Stimulated activated naive CD4-positive, alpha-beta T cell treated with Interleukin-2 at 50 U/mL for 16 hours (primary cell): Measurements from ENCODE around the gene RAD9B.
"Not testable (repeated sequence)": the region's sequence is repeated elsewhere in the genome, so short reads cannot be mapped to it uniquely, and the experiment has no call there.

ENCODE experiments used
- DNase-seq: peaks from one replicate; lab custom pipeline; 2025; lab: John Stamatoyannopoulos, UW

The RAD9B gene

DNA sequence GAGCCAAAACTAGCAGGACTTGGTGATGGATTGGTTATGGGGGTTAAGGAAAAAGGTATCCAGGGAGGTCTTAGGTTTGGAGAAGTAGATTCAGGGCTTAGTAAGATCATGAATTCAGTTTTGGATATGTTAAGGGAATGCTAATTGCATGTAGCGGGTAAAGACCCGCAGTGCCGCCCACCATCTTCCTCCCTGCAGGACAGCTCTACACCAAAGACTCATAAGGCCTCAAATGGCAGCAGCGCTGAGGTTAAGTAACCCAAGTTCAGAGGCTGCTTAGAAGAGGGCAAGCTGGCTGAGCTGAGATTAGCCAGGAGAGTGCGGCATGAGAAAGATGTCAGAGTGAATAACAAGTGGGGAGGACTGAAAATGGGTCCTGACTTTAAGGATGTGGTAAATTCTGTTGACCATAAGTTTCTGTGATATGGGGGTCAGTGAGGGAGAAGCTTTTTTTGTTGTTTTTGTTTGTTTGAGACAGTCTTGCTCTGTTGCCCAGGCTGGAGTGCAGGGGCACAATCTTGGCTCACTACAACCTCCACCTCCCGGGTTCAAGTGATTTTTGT lies 26.2 kb downstream of the RAD9B start:
- DNase-seq = no peak

DNA sequence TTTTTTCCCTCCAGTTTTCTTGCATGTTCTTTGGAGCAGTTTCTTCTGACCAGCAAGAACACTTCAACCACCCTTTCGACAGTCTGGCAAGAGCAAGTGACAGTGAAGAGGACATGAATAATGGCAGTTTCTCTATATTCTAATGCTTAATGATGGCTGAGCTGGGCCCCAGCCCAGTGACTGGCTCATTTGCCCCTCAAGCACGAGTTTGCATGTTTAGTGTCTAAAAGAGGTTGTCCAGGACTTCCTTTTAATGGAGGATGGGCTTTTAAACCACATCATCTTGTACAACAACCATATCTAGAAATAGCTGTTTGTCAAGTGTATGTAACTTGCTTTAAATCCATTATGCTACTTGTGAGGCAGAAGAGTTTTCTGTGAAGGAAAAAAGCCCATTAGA lies 28.4 kb downstream of the RAD9B start:
- DNase-seq = no peak

DNA sequence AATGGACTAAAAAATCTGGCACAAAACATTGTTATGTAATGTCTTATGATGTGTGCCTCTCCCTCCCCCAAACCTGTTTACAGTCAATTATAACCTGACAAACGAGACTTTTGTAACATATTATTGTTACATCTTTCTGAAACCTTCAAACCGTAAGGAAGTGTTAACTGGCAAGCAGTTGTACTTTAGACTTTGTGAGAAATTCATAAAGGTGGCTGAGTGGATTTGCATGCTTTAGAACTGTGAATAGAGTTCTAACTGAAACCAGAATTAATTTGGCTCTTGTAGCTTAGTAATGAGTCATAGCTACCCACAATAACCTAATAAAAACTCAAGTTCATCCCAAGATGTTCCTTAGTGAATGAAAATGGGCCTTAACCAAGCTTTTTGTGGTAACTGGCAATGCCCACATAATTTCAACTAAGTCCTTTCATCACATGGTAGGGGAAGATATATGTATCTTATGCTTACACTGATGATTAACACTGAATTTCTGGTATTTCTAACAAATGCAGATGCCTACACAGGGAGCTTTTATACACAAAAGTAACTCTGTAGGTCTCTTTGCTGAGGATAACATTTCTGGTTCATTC lies 29.7 kb downstream of the RAD9B start:
- no peak for DNase-seq

DNA sequence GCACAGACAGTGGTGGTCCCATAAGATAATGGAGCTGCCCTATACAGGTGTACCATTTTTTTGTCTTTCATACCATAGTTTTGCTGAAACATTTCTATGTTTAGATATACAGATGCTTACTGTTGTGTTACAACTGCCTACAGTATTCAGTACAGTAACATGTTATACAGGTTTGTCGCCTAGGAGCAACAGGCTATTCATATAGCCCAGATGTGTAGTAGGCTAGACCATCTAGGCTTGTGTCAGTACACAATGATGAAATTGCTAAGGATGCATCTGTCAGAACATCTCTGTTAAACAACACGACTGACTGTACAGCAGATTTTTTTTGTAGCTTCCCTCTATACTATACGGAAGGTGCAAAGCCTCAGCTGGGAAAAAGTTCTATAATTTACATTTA lies 30.5 kb downstream of the RAD9B start:
- DNase-seq = no peak

DNA sequence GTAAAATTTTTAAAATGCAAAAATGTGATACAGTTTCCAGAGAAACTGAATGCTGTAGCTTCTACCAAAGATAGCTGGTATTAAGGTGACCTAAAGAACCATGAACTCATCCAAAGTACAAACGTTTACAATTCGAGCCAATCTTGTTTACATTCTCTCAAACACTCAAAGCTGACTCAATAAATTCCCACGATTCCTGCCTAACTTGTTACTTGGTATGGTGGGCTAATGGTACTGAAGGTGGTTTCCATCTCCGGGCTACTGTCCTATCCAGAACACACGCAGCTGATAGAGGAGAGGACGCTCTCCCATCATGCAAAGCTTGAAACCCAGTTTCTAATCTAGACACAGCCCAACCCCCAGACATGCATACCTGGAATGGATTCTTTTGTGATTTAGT lies 31.5 kb downstream of the RAD9B start:
- DNase-seq = no peak

DNA sequence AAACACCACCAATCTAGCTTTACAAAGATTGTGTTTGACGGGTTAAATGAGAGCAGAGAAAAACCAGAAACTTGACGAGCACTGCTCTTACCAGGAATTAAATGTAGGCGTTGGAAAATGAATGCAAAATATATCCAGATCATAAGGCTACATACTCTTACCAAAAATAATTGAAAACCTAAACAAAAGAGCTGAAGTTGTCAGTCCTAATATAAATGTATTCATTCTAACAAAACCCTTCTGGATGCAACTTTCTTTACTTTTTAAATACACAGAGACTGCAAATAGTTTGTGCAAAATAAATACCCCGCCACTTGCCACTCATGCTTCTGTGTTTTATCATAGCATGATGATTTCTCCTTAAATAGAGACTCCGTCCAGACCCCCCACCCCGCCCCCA lies 32.7 kb downstream of the RAD9B start:
- no peak for DNase-seq

DNA sequence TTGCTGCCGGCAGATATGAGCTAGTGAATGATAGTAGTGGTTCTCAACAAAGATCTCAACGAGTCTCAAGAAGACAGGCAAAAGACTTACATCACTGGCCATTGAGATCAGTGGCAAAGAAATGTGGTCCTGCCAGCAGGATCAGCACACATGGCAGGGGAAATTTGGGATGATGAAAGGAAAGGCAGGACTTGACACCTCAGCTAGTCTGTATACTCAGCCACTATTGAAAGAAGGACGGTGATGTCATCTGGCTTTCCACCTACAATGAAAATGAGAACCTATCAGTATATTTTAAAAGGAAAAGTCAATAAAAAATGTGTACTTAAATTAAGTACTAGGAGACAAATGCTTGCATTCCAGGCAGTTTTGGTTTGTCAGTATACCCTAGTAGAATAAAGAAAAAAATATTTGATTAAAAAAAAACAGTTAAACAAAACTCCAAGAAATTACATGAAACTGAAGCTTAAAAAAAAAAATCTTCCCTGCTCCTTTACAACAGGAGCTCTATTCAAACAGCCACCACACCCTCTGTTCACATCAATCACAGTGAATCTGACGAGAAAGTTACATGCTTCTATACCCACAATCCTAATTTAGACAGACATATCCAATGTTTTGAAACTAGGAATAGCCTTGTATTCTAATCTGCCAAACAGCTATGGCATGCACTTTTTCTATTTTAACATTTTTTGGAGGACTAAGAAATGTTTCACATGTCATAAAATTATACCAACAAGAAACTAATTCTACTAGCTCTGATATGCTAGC lies 34.9 kb downstream of the RAD9B start:
- no peak for DNase-seq

DNA sequence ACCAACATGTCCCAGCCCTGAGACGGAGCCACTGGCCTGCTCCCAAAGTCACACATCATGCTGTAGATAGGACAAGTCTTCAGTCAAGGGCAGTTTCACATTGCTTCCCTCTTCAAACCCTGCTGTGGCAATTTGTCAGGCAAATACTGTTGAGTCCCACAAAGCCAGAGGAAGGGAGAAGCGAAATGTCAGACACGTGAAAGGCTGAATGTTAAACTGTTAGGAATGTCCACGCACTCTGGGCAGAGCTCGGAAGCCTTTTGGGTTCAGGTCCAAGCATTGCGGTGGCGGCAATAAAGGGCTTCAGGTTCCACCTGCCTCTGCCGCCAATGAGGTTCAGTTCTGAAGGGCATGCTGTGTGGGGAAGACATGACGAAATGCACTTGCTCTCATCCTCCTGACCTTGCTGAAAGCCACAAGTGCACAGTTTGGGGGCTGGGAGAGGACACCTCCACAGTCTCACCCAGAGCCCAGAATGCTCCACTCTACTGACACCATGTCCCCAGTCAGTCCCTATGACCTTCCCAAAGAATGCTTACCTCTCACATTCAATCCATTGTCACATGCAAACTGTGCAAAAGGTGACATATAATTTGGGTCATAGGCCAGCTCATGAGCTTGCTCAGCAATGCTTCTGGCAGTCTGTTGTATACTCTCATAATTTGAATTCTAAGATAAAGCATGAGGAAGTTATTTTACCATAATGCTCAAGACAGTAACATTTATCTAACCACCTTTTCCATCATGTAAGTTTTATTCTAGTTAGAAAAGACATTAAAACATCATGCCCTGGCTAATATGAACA lies 35.7 kb downstream of the RAD9B start:
- no peak for DNase-seq

DNA sequence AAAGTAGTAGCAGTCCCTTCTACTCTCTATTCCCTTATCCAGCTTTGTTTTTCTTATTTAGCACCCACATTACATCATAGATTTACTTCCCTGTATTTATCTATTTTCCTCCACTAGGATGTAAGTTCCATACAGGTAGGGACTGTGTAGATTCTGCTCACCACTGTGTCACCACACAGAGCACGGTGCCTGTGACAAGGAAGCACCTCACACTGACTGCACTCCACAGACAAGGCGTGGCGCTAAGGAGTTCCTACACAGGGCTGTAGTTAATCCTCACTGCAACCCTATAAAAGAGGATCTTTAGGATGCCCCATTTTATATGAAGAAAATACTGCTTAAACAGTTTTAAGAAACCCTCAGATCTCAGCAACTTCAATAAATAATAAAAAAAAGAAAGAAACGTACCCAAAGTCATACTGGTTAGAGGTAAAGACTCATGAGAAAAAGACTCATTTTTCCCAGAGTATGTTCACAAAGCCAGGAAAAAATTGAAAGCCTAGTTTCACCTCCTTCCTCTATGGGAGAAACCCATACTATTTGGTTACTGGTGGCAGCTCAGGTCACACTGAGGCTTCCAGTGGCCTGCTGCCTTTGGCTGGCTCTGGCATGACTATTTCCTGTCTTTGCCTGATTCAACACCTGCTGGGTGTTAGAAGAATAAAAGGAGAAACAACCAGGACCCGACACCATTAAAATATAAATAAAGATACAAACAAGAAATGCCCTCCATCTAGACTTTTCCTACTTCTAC lies 36.9 kb downstream of the RAD9B start:
- DNase-seq = no peak

DNA sequence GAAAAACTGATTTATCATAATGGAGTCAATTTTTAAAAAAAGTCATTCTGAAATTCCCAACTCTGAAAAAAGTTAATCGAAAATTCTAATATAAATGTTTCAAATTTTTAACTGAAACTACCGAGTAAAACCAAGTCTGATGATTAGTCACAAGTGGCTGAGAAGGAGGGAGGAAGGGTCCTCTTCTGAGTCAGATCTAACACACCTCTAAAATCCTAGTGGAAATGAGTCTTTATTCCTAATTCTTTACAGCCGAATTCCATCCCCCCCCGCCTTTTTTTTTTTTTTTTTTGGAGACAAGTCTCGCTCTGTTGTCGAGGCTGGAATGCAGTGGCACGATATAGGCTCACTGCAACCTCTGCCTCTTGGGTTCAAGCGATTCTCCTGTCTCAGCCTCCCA lies 37.9 kb downstream of the RAD9B start:
- DNase-seq = no peak

DNA sequence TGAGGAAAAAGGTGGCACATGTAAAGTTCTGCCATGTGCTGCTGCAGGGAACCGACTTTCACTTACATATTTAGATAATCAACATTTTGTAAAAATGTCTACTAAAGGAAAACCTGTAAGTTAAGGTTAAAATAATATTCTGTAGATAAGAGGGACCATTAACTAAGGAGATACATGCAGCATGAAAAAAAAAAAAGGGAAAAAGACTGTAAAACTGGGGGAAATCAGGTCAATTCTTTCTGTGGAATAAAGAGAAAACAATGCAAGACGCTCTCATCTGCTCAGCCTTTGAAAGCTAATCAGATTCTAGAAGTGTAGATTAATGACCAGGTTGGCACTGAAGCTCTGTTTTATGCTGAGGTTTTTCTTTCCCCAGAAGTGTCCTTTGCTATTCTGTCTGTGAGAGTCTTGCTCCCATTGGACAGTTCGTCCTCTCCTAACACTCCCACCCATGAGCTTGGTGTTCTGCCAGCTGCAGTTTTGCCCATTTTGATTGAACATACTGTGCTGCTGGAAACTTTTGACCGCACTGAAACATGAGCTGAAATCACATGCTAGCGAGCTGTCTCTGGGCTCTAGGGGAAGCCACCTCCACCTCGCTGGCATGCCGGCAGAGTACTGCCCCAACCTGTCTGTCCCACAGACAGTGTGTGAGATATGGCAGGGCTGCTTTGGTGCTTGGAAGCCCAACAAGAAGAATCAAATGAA lies 41.3 kb downstream of the RAD9B start:
- DNase-seq = no peak

DNA sequence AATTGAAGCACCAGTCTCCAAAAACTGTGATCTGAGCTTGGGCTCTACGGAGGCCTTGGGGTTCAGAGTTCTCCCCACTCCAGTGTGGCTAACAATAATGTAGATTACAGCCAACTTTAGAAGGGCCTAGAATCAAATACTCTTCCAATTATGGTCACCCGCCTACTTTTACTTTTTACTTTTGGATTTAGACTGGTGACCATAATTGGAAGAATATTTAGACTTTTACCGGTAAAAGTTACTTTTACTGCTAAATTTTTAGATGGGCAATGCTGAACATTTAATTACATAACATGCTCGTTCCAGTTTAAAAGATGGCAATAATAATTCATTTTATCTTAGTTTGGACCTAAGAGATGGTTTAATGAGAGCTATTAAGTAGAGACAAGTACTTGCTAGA lies 41.8 kb downstream of the RAD9B start:
- DNase-seq = no peak

DNA sequence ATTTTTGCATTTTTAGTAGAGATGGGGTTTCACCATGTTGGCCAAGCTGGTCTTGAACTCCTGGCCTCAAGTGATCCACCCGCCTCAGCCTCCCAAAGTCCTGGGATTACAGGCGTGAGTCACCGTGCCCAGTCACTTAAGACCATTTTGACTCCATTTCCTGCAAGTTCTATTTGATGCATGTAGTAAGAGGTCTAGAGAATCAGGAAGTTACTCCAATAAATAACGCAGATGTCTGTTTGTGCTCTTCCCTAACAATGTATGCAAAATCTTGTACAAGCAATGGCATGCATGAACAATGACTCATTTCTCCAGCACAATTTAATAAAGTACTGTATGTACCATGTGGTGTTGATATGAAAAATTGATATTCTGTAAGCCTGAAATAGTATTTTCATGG lies 43.1 kb downstream of the RAD9B start:
- DNase-seq = not testable (repeated sequence)

DNA sequence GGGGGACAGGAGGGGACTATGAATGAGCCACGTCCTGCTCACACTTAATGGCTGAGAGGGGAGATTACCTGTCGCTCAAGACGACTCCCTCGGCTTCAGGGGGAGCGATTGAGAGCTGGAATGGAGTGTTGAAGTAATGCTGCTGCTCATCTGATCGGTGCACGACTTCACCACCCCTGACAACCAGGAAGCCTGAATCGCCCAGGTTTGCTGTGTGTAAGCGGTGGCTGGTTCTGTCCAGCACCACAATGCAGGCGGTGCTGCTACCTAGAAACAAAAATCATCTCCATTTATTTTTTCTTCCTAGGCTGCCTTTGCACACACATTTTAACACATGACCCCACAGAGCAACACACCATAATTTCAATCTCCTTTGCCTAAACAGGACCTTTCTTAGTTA lies 43.7 kb downstream of the RAD9B start:
- DNase-seq = no peak

DNA sequence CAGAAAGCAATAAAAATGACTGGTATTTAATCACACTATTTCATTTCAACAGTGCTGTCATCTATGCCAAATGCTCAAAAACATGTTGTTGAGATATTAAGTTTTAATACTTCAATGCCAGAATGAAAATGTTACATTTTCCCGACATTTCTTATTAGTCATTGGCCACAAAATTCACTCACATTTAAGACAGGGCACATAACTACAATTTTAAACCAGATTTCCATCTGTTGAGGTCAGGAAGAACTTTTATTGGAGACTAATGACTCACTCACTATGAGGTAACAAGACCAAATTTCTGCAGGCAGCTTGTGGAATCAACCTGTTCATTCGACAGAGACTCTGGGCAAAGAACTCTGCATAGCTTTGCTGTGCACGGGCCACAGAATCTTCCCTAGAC lies 44.2 kb downstream of the RAD9B start:
- no peak for DNase-seq

DNA sequence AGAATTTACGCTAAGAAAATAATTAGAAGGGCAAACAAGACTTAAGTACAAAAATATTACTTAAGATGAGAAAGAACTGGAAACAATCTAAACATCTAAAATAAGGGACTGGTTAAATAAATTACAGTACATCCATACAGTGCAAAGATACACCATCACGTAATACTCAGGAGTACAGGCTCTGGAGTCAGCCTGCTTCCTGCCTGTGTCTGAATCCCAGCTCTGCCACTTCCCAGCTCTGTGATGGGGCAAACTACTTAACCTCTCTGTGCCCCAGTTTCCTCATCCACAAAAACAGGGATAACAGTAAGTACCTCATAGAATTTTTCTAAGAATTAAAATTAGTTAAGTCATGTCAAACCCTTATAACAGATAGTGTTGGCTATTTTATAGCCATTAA lies 45.0 kb downstream of the RAD9B start:
- DNase-seq = no peak

DNA sequence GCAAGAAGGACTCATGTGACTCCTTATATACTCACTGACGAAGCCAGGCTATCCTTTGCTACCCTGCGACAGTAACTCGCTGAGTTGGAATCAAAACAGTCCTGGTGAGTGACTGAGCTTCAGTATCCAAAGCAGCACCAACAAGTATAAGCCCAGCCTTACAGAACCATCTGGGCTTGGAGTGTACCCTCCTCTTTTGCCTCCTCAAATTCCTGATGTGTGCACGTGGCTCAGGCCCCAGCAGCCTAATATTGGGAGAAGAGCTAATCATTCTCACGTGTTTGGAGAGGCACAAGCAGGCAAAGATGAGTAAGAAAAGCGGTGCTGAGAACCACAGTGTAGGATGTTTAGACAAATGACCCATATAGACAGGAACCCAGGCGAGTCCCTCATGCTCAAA lies 46.5 kb downstream of the RAD9B start:
- DNase-seq = no peak

DNA sequence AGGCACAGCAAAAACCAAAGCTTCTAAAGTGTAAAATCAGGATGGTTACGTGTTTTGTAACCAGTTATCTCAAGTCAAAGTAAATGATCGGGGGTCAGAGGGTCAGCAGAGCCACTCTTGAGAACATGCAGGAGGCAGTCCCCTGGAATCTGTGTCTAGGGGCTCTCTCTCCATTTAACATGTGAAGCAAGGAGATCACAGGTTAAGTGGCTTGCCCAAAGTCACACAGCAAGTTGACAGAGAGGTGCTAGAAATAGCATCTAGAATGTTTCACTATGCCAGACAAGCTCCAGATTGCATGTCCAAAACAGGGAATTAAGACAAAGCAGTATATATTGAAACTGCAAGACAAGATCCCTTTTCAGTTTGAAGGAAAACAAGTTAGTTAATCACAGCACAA lies 47.6 kb downstream of the RAD9B start:
- DNase-seq = no peak

DNA sequence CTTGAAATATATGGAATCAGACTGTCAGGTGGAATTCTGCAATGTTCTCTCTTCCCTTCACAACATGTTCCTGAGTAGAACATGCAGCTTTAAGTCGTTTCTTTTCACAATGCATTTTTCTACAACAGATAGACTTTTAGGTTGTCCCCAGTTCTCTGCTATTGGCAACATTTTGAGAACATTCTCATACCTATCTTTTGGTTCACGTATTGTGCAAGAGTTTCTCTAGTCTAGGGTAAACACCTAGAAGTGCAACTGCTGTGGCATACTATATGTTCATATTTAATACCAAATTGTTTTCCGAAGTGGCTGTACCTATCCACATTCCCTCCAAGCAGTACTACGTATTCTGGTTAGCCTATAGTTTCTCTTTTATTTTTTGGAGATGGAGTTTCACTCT lies 48.9 kb downstream of the RAD9B start:
- no peak for DNase-seq
